Measurements from ENCODE around the gene EBP. TPM values are rescaled to one million over a fixed set of nuclear protein-coding genes. Genes with fewer than 3 reads are reported as not detected.

Gene EBP
- total and polyA plus RNA-seq, 2 experiments from 2014 or later, result 128 to 176 TPM

DNA sequence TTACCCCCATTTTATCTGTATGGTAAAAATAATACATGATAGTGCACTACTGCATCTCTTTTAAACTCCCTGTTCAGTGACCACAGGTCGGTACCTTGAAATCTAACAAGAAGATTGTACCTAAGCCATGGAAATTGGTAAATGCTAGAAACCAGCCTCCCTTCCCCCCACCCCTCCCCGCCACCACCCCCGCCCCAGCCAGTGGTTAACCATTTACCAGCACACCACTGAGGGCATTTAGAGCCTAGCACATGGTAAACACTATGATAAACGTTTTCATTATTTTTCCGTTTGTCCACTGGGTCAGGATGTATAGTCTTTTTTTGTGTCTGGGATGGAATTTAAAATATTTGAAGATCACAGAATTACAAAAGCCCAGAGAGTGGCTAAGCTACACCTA lies 46.3 kb upstream of the EBP start (continued):
- TF ChIP-seq, protein P1, sequence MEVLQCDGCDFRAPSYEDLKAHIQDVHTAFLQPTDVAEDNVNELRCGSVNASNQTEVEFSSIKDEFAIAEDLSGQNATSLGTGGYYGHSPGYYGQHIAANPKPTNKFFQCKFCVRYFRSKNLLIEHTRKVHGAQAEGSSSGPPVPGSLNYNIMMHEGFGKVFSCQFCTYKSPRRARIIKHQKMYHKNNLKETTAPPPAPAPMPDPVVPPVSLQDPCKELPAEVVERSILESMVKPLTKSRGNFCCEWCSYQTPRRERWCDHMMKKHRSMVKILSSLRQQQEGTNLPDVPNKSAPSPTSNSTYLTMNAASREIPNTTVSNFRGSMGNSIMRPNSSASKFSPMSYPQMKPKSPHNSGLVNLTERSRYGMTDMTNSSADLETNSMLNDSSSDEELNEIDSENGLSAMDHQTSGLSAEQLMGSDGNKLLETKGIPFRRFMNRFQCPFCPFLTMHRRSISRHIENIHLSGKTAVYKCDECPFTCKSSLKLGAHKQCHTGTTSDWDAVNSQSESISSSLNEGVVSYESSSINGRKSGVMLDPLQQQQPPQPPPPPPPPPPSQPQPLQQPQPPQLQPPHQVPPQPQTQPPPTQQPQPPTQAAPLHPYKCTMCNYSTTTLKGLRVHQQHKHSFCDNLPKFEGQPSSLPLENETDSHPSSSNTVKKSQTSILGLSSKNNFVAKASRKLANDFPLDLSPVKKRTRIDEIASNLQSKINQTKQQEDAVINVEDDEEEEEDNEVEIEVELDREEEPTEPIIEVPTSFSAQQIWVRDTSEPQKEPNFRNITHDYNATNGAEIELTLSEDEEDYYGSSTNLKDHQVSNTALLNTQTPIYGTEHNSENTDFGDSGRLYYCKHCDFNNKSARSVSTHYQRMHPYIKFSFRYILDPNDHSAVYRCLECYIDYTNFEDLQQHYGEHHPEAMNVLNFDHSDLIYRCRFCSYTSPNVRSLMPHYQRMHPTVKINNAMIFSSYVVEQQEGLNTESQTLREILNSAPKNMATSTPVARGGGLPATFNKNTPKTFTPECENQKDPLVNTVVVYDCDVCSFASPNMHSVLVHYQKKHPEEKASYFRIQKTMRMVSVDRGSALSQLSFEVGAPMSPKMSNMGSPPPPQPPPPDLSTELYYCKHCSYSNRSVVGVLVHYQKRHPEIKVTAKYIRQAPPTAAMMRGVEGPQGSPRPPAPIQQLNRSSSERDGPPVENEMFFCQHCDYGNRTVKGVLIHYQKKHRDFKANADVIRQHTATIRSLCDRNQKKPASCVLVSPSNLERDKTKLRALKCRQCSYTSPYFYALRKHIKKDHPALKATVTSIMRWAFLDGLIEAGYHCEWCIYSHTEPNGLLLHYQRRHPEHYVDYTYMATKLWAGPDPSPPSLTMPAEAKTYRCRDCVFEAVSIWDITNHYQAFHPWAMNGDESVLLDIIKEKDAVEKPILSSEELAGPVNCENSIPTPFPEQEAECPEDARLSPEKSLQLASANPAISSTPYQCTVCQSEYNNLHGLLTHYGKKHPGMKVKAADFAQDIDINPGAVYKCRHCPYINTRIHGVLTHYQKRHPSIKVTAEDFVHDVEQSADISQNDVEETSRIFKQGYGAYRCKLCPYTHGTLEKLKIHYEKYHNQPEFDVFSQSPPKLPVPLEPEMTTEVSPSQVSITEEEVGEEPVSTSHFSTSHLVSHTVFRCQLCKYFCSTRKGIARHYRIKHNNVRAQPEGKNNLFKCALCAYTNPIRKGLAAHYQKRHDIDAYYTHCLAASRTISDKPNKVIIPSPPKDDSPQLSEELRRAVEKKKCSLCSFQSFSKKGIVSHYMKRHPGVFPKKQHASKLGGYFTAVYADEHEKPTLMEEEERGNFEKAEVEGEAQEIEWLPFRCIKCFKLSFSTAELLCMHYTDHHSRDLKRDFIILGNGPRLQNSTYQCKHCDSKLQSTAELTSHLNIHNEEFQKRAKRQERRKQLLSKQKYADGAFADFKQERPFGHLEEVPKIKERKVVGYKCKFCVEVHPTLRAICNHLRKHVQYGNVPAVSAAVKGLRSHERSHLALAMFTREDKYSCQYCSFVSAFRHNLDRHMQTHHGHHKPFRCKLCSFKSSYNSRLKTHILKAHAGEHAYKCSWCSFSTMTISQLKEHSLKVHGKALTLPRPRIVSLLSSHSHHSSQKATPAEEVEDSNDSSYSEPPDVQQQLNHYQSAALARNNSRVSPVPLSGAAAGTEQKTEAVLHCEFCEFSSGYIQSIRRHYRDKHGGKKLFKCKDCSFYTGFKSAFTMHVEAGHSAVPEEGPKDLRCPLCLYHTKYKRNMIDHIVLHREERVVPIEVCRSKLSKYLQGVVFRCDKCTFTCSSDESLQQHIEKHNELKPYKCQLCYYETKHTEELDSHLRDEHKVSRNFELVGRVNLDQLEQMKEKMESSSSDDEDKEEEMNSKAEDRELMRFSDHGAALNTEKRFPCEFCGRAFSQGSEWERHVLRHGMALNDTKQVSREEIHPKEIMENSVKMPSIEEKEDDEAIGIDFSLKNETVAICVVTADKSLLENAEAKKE (CRISPR knock-in tag; IDR thresholded peaks at IDR 0.05), result no peak
- TF ChIP-seq NANOG (IDR thresholded peaks at IDR 0.05; ENCODE audit: borderline replicate concordance) (no peak), ETS1 (IDR thresholded peaks at IDR 0.05) (no peak), CREB1 (CRISPR knock-in tag; IDR thresholded peaks at IDR 0.05; ENCODE audit: low read depth) (no peak)

- Histone ChIP-seq H3K4me2 (peak within 1 kb of the TSS; percentile 85), H3F3A (replicated peaks; ENCODE audit: low read depth) (no peaks in the 10 kb centered on the region), H2AFZ (peak within 1 kb of the TSS; percentile 80), H3K27me3 (ENCODE audit: insufficient read depth) (no peaks in the 10 kb centered on the region), H3K9me2 (ENCODE audit: insufficient read depth) (no peaks in the 10 kb centered on the region), H4K20me1 (replicated peaks; ENCODE audit: insufficient read depth) (no peaks in the 10 kb centered on the region), H3K27ac (ENCODE audit: low read depth) (no peak within 1 kb of the TSS), H3K4me3 (peak within 1 kb of the TSS; percentile 73), H3K36me3 (ENCODE audit: insufficient read depth) (no peaks in the 10 kb centered on the region), H3K79me2 (replicated peaks; ENCODE audit: insufficient read depth) (peaks cover 16% of the 10 kb centered on the region), H3K4me1 (ENCODE audit: insufficient read depth) (peaks cover 4% of the 10 kb centered on the region; the same call in 1 of the 2 replicates)
- Mint-ChIP-seq H3K4me1 (peaks cover 41% of the 10 kb centered on the region), H3K36me3 (ENCODE audit: low read depth) (peaks cover 13% of the 10 kb centered on the region; the same call in 2 of the 3 replicates), H3K4me3 (peak within 1 kb of the TSS; percentile 89), H3K9me3 (no peaks in the 10 kb centered on the region; the same call in 1 of the 3 replicates), H3K27me3 (ENCODE audit: insufficient read depth, low read depth, poor library complexity) (peaks cover 5% of the 10 kb centered on the region), H3K27ac (peak within 1 kb of the TSS; percentile 96)
- DNase-seq (ENCODE audit: low spot score) (peak; percentile 56), ATAC-seq (peak; percentile 75)
- peak; percentile 88 for TF ChIP-seq CREB1 (CRISPR knock-in tag; IDR thresholded peaks at IDR 0.05; ENCODE audit: low read depth)
- TF ChIP-seq ETS1 (IDR thresholded peaks at IDR 0.05), result peak; percentile 66; the same call in 1 of the 2 replicates
- TF ChIP-seq ZNF331 (CRISPR knock-in tag; IDR thresholded peaks at IDR 0.05; ENCODE audit: low read depth), result no peak
- TF ChIP-seq POLR2AphosphoS5 (IDR thresholded peaks at IDR 0.05; ENCODE audit: low read depth), result peak; percentile 43
Observed at GRCh38 chrX:48475774-48476577, 45.6 kb upstream of the EBP start, which contains the start of gene FTSJ1. Gene FTSJ1, plus strand, starts transcription at chrX:48476199. Its CDS starts 1,849 bp downstream, at chrX:48478048.

All from GM23338 (cell line).